ENCODE measurements around the gene PTHLH. TPM values are rescaled to one million over a fixed set of nuclear protein-coding genes. Genes with fewer than 3 reads are reported as not detected.

The PTHLH gene
- total RNA-seq, 1 donor from 2014 or later = 1.1 TPM

DNA sequence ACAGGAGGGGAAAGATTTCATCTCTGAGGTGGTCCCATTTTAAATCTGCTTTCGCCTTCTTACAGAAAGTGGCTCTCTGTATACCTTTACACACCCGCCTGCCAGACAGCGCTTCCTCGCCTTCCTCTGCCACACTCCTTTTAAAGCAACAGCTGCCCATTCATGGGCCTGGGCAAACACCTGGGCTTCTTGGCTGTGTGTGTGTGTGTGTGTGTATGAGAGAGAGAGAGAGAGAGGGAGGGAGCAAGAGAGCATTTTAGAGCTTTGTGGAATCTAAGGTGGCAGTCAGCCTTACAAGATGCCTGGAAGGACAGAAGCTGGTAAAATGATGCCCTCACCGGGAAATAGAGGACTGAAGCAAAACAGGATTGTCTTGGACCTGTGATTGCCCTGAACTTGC lies 20.0 kb downstream of the PTHLH start:
- no peak for DNase-seq
- peaks cover 2% of the 10 kb centered on the region for H3K27me3 Mint-ChIP-seq (ENCODE audit: unreplicated experiment)
- H3K9me3 Mint-ChIP-seq (ENCODE audit: unreplicated experiment) = peaks cover 1% of the 10 kb centered on the region
- no peak overlapping the region for H3K27ac Mint-ChIP-seq (ENCODE audit: unreplicated experiment)
- H3K4me1 Mint-ChIP-seq (ENCODE audit: low read depth, unreplicated experiment) = peaks cover 15% of the 10 kb centered on the region
- H3K36me3 Mint-ChIP-seq (ENCODE audit: unreplicated experiment) = no peaks in the 10 kb centered on the region
- TF ChIP-seq, protein P1, sequence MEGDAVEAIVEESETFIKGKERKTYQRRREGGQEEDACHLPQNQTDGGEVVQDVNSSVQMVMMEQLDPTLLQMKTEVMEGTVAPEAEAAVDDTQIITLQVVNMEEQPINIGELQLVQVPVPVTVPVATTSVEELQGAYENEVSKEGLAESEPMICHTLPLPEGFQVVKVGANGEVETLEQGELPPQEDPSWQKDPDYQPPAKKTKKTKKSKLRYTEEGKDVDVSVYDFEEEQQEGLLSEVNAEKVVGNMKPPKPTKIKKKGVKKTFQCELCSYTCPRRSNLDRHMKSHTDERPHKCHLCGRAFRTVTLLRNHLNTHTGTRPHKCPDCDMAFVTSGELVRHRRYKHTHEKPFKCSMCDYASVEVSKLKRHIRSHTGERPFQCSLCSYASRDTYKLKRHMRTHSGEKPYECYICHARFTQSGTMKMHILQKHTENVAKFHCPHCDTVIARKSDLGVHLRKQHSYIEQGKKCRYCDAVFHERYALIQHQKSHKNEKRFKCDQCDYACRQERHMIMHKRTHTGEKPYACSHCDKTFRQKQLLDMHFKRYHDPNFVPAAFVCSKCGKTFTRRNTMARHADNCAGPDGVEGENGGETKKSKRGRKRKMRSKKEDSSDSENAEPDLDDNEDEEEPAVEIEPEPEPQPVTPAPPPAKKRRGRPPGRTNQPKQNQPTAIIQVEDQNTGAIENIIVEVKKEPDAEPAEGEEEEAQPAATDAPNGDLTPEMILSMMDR (IDR thresholded peaks at IDR 0.05; ENCODE audit: partially characterized antibody, unreplicated experiment) = no peak
- no peak overlapping the region for H3K4me3 Mint-ChIP-seq (ENCODE audit: unreplicated experiment)

DNA sequence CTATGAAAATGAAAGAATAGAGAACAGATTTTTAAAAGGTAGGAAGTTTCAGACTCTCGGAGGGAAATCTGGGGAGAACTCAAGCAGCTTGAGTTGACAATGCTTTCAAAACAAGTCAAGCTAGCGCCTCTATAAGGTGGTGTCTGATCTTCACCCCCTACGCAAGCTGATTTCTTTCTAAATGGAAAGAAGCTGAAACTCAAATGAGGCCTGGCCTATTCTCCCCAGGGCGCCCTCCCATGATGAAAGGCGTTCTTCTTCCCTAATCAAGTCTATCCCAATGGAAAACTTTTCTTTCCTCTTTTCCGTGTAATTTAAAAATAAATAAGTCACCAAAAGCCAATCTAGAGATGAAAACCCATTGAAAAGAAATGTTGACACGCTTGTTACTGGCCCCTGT lies 20.6 kb downstream of the PTHLH start:
- peaks cover 2% of the 10 kb centered on the region for H3K27me3 Mint-ChIP-seq (ENCODE audit: unreplicated experiment)
- no peak for DNase-seq
- TF ChIP-seq, protein P1 (IDR thresholded peaks at IDR 0.05; ENCODE audit: partially characterized antibody, unreplicated experiment) = no peak
- peaks cover 18% of the 10 kb centered on the region for H3K4me1 Mint-ChIP-seq (ENCODE audit: low read depth, unreplicated experiment)
- no peak overlapping the region for H3K4me3 Mint-ChIP-seq (ENCODE audit: unreplicated experiment)
- peaks cover 1% of the 10 kb centered on the region for H3K9me3 Mint-ChIP-seq (ENCODE audit: unreplicated experiment)
- H3K27ac Mint-ChIP-seq (ENCODE audit: unreplicated experiment) = no peak overlapping the region
- no peaks in the 10 kb centered on the region for H3K36me3 Mint-ChIP-seq (ENCODE audit: unreplicated experiment)

DNA sequence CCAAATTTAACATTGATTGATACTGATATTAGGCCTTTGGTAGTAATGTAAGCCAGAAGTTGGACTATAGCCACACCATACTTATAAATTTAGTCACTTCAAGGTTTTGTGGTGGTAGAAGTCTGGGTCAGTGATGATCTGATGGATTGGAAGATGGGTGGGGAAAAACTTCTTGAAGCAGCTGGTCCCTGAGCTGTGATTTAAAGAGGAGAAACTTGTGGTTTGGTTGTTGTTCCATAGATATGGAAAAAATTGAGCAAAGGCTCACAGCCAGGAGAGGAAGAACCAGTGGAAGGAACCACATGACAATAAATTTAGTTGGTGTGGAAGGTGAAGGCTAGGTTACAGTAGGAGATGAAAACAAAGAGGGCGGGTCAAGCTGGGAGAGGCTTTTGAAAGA lies 26.1 kb downstream of the PTHLH start:
- peak overlapping the region; percentile 1 for H3K27ac Mint-ChIP-seq (ENCODE audit: unreplicated experiment)

DNA sequence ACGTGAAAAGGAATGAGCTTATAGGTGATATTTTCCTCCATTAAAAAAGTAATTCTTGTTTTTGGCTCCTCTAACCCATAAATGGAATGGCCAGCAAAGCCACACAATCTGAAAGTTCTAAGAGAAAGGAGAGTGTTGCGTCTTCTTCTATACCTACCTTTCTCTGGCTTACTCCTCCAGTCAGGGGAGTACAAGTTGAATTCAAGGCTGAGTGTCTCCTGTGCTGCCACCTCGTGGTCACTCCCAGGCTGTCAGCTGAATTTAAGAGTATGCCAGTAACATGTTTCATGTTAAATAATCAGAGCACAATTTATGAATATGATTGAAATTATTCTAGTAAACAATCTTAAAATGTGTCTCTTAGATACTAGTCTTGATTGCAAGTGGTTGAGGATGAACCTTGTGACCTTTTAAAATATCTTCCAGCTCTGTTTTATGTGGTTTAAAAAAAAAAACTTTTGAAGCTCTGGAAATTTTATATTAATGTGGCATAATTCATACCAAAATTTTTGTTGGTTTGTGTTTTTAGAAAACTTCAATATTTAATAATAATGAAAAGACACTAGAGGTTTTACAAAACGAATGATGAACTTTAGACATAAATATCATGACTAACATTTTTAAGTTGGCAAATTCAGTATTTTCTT lies 31.7 kb downstream of the PTHLH start:
- Mint-ChIP-seq H3K9me3 (ENCODE audit: unreplicated experiment) (peaks cover 1% of the 10 kb centered on the region), H3K4me3 (ENCODE audit: unreplicated experiment) (no peak overlapping the region), H3K27me3 (ENCODE audit: unreplicated experiment) (peaks cover 2% of the 10 kb centered on the region), H3K36me3 (ENCODE audit: unreplicated experiment) (no peaks in the 10 kb centered on the region), H3K4me1 (ENCODE audit: low read depth, unreplicated experiment) (no peaks in the 10 kb centered on the region), H3K27ac (ENCODE audit: unreplicated experiment) (no peak overlapping the region)
- TF ChIP-seq, protein P1 (IDR thresholded peaks at IDR 0.05; ENCODE audit: partially characterized antibody, unreplicated experiment) = peak; percentile 86
- peak; percentile 81 for DNase-seq

More for the DNA sequence above, 26.1 kb downstream of the PTHLH start:
- Mint-ChIP-seq H3K36me3 (ENCODE audit: unreplicated experiment) (no peaks in the 10 kb centered on the region), H3K4me3 (ENCODE audit: unreplicated experiment) (no peak overlapping the region), H3K4me1 (ENCODE audit: low read depth, unreplicated experiment) (peaks cover 15% of the 10 kb centered on the region), H3K9me3 (ENCODE audit: unreplicated experiment) (peaks cover 1% of the 10 kb centered on the region), H3K27me3 (ENCODE audit: unreplicated experiment) (peaks cover 3% of the 10 kb centered on the region)
- no peak for DNase-seq
- TF ChIP-seq, protein P1 (IDR thresholded peaks at IDR 0.05; ENCODE audit: partially characterized antibody, unreplicated experiment) = no peak

DNA sequence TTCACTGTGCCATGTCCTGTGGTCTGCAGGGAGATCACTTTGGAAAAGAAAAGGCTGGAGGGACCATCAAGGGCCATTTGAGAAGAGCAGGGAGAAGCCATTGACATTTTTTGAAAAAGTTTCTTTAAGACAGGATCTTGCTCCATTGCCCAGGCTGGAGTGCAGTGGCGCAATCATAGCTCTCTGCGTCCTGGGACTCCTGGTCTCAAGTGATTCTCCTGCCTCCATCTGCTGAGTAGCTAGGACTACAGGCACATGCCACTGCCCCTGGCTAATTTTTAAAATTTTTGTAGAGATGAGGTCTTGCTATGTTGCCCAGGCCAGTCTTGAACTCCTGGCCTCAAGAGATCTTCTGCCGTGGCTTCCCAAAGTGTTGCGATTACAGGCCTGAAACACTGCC lies 32.3 kb downstream of the PTHLH start:
- TF ChIP-seq, protein P1 (IDR thresholded peaks at IDR 0.05; ENCODE audit: partially characterized antibody, unreplicated experiment) = no peak
- peaks cover 2% of the 10 kb centered on the region for H3K27me3 Mint-ChIP-seq (ENCODE audit: unreplicated experiment)
- H3K27ac Mint-ChIP-seq (ENCODE audit: unreplicated experiment) = no peak overlapping the region
- no peak for DNase-seq
- H3K4me1 Mint-ChIP-seq (ENCODE audit: low read depth, unreplicated experiment) = no peaks in the 10 kb centered on the region
- no peaks in the 10 kb centered on the region for H3K36me3 Mint-ChIP-seq (ENCODE audit: unreplicated experiment)
- H3K9me3 Mint-ChIP-seq (ENCODE audit: unreplicated experiment) = peaks cover 1% of the 10 kb centered on the region
- H3K4me3 Mint-ChIP-seq (ENCODE audit: unreplicated experiment) = no peak overlapping the region

Data from glutamatergic neuron (in vitro differentiated cells).